CD14-positive monocyte (primary cell): ENCODE measurements around the gene CDHR2. TPM values are rescaled to one million over a fixed set of nuclear protein-coding genes. Genes with fewer than 3 reads are reported as not detected.

ENCODE experiments used
- DNase-seq, 3 donors: peaks; one replicate each; pipeline ENCODE4 v3.0.0-alpha.2; 2011 to 2022
- H2AFZ ChIP-seq: 2 replicates; pipeline ENCODE4 v1.6.0; 2012; ENCODE audit warnings: mild to moderate bottlenecking, low read depth, low read length, inconsistent platforms; ENCODE audit not compliant: insufficient read depth, poor library complexity, severe bottlenecking
- H3K27ac ChIP-seq, 2 donors: 1 replicate in 1 of 2; 2 replicates in 1 of 2; pipeline ENCODE4 v1.5.1; 2012 to 2013; ENCODE audit warnings: low read length in 2 of 2, control low read depth in 1 of 2, inconsistent platforms in 1 of 2, low read depth in 1 of 2, mild to moderate bottlenecking in 1 of 2
- H3K27me3 ChIP-seq, 2 donors: one replicate each; pipeline versions ENCODE4 v1.6.0 to v1.6.1; 2011 to 2013; ENCODE audit warnings: low read length in 2 of 2; ENCODE audit not compliant: control insufficient read depth in 2 of 2, insufficient read depth in 2 of 2
- H3K36me3 ChIP-seq, 2 donors: replicated peaks in 1 of 2; 1 replicate in 1 of 2; 2 replicates in 1 of 2; pipeline versions ENCODE4 v1.5.1 to v1.6.1; 2012 to 2013; ENCODE audit warnings: low read length in 2 of 2, control low read depth in 1 of 2, inconsistent platforms in 1 of 2, mild to moderate bottlenecking in 1 of 2; ENCODE audit not compliant: insufficient read depth in 2 of 2, control insufficient read depth in 1 of 2
- H3K4me1 ChIP-seq, 2 donors: 1 replicate in 1 of 2; 2 replicates in 1 of 2; pipeline versions ENCODE4 v1.5.1 to v1.6.1; 2012 to 2013; ENCODE audit warnings: low read length in 2 of 2, control low read depth in 1 of 2, inconsistent platforms in 1 of 2, mild to moderate bottlenecking in 1 of 2, moderate library complexity in 1 of 2; ENCODE audit not compliant: insufficient read depth in 2 of 2, control insufficient read depth in 1 of 2
- H3K4me2 ChIP-seq: replicated peaks from 2 replicates; pipeline ENCODE3; 2012; ENCODE audit warnings: low read length, moderate library complexity, mild to moderate bottlenecking; ENCODE audit not compliant: poor library complexity, severe bottlenecking; ENCODE audit errors: extremely low read depth
- H3K4me3 ChIP-seq, 3 experiments: fragments of 200-600 bp in 1 of 3; sonication (generic) in 1 of 3; replicated peaks in 1 of 3; 1 replicate in 2 of 3; 2 replicates in 1 of 3; pipeline ENCODE4 v1.5.1; 2011 to 2013; ENCODE audit warnings: low read length in 3 of 3, mild to moderate bottlenecking in 3 of 3, control low read depth in 2 of 3, low read depth in 2 of 3, inconsistent platforms in 1 of 3, moderate library complexity in 1 of 3
- H3K79me2 ChIP-seq: 2 replicates; pipeline ENCODE4 v1.6.0; 2012; ENCODE audit warnings: mild to moderate bottlenecking, control low read depth, inconsistent platforms, low read length, moderate library complexity; ENCODE audit not compliant: insufficient read depth
- H3K9ac ChIP-seq: 2 replicates; pipeline ENCODE4 v1.6.0; 2017; ENCODE audit warnings: low read length, mild to moderate bottlenecking; ENCODE audit not compliant: insufficient read depth, poor library complexity, severe bottlenecking
- H3K9me3 ChIP-seq, 2 donors: replicated peaks in 1 of 2; 1 replicate in 1 of 2; 2 replicates in 1 of 2; pipeline versions ENCODE4 v1.5.1 to v1.6.1; 2012 to 2013; ENCODE audit warnings: low read length in 2 of 2, control low read depth in 1 of 2; ENCODE audit not compliant: control insufficient read depth in 1 of 2, insufficient read depth in 1 of 2
- H4K20me1 ChIP-seq: 2 replicates; pipeline ENCODE4 v1.6.0; 2012; ENCODE audit warnings: mild to moderate bottlenecking, low read length, control low read depth, moderate library complexity; ENCODE audit not compliant: insufficient read depth
- H3K27ac Mint-ChIP-seq, 7 donors: one replicate each; pipeline ENCODE4 v1.8.0; 2020; ENCODE audit warnings: mild to moderate bottlenecking in 7 of 7, mixed read lengths in 7 of 7, moderate library complexity in 6 of 7, inconsistent platforms in 2 of 7
- H3K27me3 Mint-ChIP-seq, 3 donors: one replicate each; pipeline ENCODE4 v1.8.0; 2021 to 2022; ENCODE audit warnings: low read depth in 3 of 3, mild to moderate bottlenecking in 3 of 3, mixed read lengths in 3 of 3, moderate library complexity in 3 of 3, inconsistent platforms in 1 of 3
- H3K36me3 Mint-ChIP-seq, 2 donors: one replicate each; pipeline ENCODE4 v1.8.0; 2020; ENCODE audit warnings: mixed read lengths in 2 of 2, inconsistent platforms in 1 of 2, mild to moderate bottlenecking in 1 of 2
- H3K4me1 Mint-ChIP-seq: one replicate; pipeline ENCODE4 v1.8.0; 2020; ENCODE audit warnings: mild to moderate bottlenecking, mixed read lengths
- H3K4me3 Mint-ChIP-seq, 2 donors: one replicate each; pipeline ENCODE4 v1.8.0; 2020; ENCODE audit warnings: mild to moderate bottlenecking in 2 of 2, mixed read lengths in 2 of 2, moderate library complexity in 1 of 2
- H3K9me3 Mint-ChIP-seq, 7 donors: one replicate each; pipeline ENCODE4 v1.8.0; 2020 to 2022; ENCODE audit warnings: mixed read lengths in 7 of 7, mild to moderate bottlenecking in 6 of 7, moderate library complexity in 6 of 7, inconsistent platforms in 2 of 7
- WGBS: methylation state at CpG from one replicate; pipeline ENCODE4 v1.1.5; 2013; ENCODE audit warnings: missing lambda C conversion rate; ENCODE audit not compliant: insufficient coverage; 5-methylcytosine and 5-hydroxymethylcytosine counted together
- intact Hi-C, 2 donors: fragments of 100-400 bp; cut with micrococcal nuclease; formaldehyde crosslinking; loops; one replicate each; pipeline versions ENCODE4 v1.15.0 to v1.15.1; 2023
- polyA plus RNA-seq, 3 donors: library from polyadenylated mRNA; depleted of rRNA in 1 of 3; unstranded in 2 of 3; stranded (reverse) in 1 of 3; fragments of 300-500 nt in 2 of 3; fragments of >200 nt in 1 of 3; fragmentation: Illumina TruSeq in 2 of 3; gene quantifications; 1 replicate in 2 of 3; 2 replicates in 1 of 3; pipeline ENCODE4 v1.2.3, GENCODE V29; 2012 to 2021
- TF ChIP-seq, protein P1 (sequence below): fragments of 200-600 bp; IDR thresholded peaks from one replicate; pipeline ENCODE4 v1.8.0; 2022; ENCODE audit warnings: antibody characterized with exemption, mild to moderate bottlenecking

The CDHR2 gene
- polyA plus RNA-seq, 3 donors, result 0.12 TPM; not detected in 2

DNA sequence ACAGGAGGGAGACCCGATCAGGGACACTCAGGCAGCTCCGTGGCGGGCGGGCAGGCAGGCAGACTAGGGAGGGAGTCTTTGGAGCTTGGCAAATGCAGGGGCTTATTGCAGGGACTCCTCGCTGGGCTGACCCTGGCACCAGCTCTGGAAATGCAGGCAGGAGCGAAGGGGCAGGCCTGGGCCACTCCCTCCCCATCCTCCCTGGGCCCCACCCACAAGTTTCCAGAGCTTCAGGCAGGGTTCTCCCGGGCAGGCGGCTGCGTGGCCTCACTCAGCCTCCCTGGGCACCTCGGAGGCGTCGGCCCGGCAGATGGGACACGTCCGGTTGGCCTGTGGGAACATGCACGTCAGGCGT, 20.4 kb upstream of the CDHR2 start:
- peaks cover 32 to 47% of the 10 kb centered on the region in 2 donors for H3K36me3 Mint-ChIP-seq
- no peak for DNase-seq
- 96% methylated on average over 11 of the region's 17 CpGs for WGBS
- Histone ChIP-seq H4K20me1 (peaks cover 65% of the 10 kb centered on the region), H3K27ac (no peak overlapping the region), H3K4me3 (no peak overlapping the region), H3K79me2 (peaks cover 30% of the 10 kb centered on the region), H3K27me3 (no peaks in the 10 kb centered on the region), H3K4me1 (peaks cover 35 to 37% of the 10 kb centered on the region in 2 donors), H2AFZ (no peak overlapping the region), H3K36me3 (peaks cover 48 to 49% of the 10 kb centered on the region in 2 donors), H3K4me2 (no peak overlapping the region), H3K9me3 (no peaks in the 10 kb centered on the region), H3K9ac (no peak overlapping the region)
- TF ChIP-seq, protein P1, sequence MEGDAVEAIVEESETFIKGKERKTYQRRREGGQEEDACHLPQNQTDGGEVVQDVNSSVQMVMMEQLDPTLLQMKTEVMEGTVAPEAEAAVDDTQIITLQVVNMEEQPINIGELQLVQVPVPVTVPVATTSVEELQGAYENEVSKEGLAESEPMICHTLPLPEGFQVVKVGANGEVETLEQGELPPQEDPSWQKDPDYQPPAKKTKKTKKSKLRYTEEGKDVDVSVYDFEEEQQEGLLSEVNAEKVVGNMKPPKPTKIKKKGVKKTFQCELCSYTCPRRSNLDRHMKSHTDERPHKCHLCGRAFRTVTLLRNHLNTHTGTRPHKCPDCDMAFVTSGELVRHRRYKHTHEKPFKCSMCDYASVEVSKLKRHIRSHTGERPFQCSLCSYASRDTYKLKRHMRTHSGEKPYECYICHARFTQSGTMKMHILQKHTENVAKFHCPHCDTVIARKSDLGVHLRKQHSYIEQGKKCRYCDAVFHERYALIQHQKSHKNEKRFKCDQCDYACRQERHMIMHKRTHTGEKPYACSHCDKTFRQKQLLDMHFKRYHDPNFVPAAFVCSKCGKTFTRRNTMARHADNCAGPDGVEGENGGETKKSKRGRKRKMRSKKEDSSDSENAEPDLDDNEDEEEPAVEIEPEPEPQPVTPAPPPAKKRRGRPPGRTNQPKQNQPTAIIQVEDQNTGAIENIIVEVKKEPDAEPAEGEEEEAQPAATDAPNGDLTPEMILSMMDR, result no peak
- no peak overlapping the region for H3K4me3 Mint-ChIP-seq
- H3K27ac Mint-ChIP-seq, result no peak overlapping the region
- H3K27me3 Mint-ChIP-seq, result peaks cover 0 to 3% (median 0%) of the 10 kb centered on the region in 3 donors
- no peaks in the 10 kb centered on the region for H3K9me3 Mint-ChIP-seq
- intact Hi-C loops, result no loop called here
- peaks cover 35% of the 10 kb centered on the region for H3K4me1 Mint-ChIP-seq

GRCh38 chr5:176529116-176529740, 19.9 kb upstream of the CDHR2 start:
- Histone ChIP-seq H3K4me2 (no peak overlapping the region), H3K4me3 (no peak overlapping the region), H4K20me1 (peaks cover 69% of the 10 kb centered on the region), H3K4me1 (peaks cover 40 to 42% of the 10 kb centered on the region in 2 donors), H3K9ac (no peak overlapping the region), H3K27me3 (no peaks in the 10 kb centered on the region), H3K9me3 (no peaks in the 10 kb centered on the region), H3K79me2 (peaks cover 35% of the 10 kb centered on the region), H2AFZ (no peak overlapping the region), H3K27ac (no peak overlapping the region), H3K36me3 (peaks cover 48 to 49% of the 10 kb centered on the region in 2 donors)
- TF ChIP-seq, protein P1, result no peak
- H3K4me3 Mint-ChIP-seq, result no peak overlapping the region
- H3K27me3 Mint-ChIP-seq, result peaks cover 0 to 3% (median 0%) of the 10 kb centered on the region in 3 donors
- H3K27ac Mint-ChIP-seq, result peak overlapping the region in 2 of 7 donors; percentile 21 to 53
- no peaks in the 10 kb centered on the region for H3K9me3 Mint-ChIP-seq
- 95% methylated on average over 21 of the region's 26 CpGs for WGBS
- peaks cover 36% of the 10 kb centered on the region for H3K4me1 Mint-ChIP-seq
- DNase-seq, result no peak
- H3K36me3 Mint-ChIP-seq, result peaks cover 32 to 48% of the 10 kb centered on the region in 2 donors
- intact Hi-C loops, result no loop called here
